Muscle layer of duodenum (tissue), 2 donors: ENCODE data around the gene SLC5A11.

Experiments
- H3K27ac ChIP-seq: one replicate; pipeline ENCODE4 v1.7.0; 2013; ENCODE audit warnings: mild to moderate bottlenecking, low read length
- H3K27me3 ChIP-seq: one replicate; pipeline ENCODE4 v1.7.0; 2013; ENCODE audit warnings: low read depth, mild to moderate bottlenecking, control low read depth, low read length
- H3K36me3 ChIP-seq, 2 donors: one replicate each; pipeline ENCODE4 v1.7.0; 2013; ENCODE audit warnings: low read length in 2 of 2, control low read depth in 1 of 2, mild to moderate bottlenecking in 1 of 2; ENCODE audit not compliant: insufficient read depth in 2 of 2, control insufficient read depth in 1 of 2
- H3K4me1 ChIP-seq, 2 donors: one replicate each; pipeline ENCODE4 v1.7.0; 2013; ENCODE audit warnings: low read length in 2 of 2, mild to moderate bottlenecking in 2 of 2, control low read depth in 1 of 2, moderate library complexity in 1 of 2; ENCODE audit not compliant: insufficient read depth in 2 of 2, control insufficient read depth in 1 of 2
- H3K4me3 ChIP-seq, 2 donors: one replicate each; pipeline ENCODE4 v1.7.0; 2013; ENCODE audit warnings: low read length in 2 of 2, low read depth in 1 of 2, mild to moderate bottlenecking in 1 of 2
- H3K9me3 ChIP-seq, 2 donors: one replicate each; pipeline ENCODE4 v1.7.0; 2013; ENCODE audit warnings: low read length in 2 of 2, control low read depth in 1 of 2, mild to moderate bottlenecking in 1 of 2; ENCODE audit not compliant: control insufficient read depth in 1 of 2
- donor health status: healthy.

The SLC5A11 gene

GRCh38 chr16:24929409-24929808 is 83.6 kb downstream of the SLC5A11 start:
- H3K36me3 ChIP-seq, result peaks cover 52 to 67% of the 10 kb centered on the region in 2 donors
- no peaks in the 10 kb centered on the region for H3K9me3 ChIP-seq
- no peaks in the 10 kb centered on the region for H3K4me1 ChIP-seq
- no peak overlapping the region for H3K27ac ChIP-seq
- no peak overlapping the region for H3K4me3 ChIP-seq
- H3K27me3 ChIP-seq, result no peaks in the 10 kb centered on the region

GRCh38 chr16:24930440-24930839 is 84.7 kb downstream of the SLC5A11 start:
- Histone ChIP-seq H3K36me3 (peaks cover 58 to 71% of the 10 kb centered on the region in 2 donors), H3K4me1 (no peaks in the 10 kb centered on the region), H3K9me3 (no peaks in the 10 kb centered on the region), H3K27ac (no peak overlapping the region), H3K27me3 (no peaks in the 10 kb centered on the region), H3K4me3 (no peak overlapping the region)

- H3K4me1 ChIP-seq, result no peaks in the 10 kb centered on the region
- H3K36me3 ChIP-seq, result peaks cover 63 to 75% of the 10 kb centered on the region in 2 donors
- H3K9me3 ChIP-seq, result no peaks in the 10 kb centered on the region
Observed at GRCh38 chr16:24931091-24931490, 85.3 kb downstream of the SLC5A11 start.

GRCh38 chr16:24935336-24935735 is 89.6 kb downstream of the SLC5A11 start:
- Histone ChIP-seq H3K27ac (no peak overlapping the region), H3K36me3 (peaks cover 66 to 87% of the 10 kb centered on the region in 2 donors), H3K4me1 (no peaks in the 10 kb centered on the region), H3K4me3 (no peak overlapping the region), H3K27me3 (no peaks in the 10 kb centered on the region), H3K9me3 (no peaks in the 10 kb centered on the region)

More at GRCh38 chr16:24931091-24931490, 85.3 kb downstream of the SLC5A11 start:
- Histone ChIP-seq H3K27ac (no peak overlapping the region), H3K4me3 (no peak overlapping the region), H3K27me3 (no peaks in the 10 kb centered on the region)

GRCh38 chr16:24936151-24936550 is 90.4 kb downstream of the SLC5A11 start:
- Histone ChIP-seq H3K27me3 (no peaks in the 10 kb centered on the region), H3K9me3 (no peaks in the 10 kb centered on the region), H3K36me3 (peaks cover 67 to 86% of the 10 kb centered on the region in 2 donors), H3K4me3 (no peak overlapping the region), H3K27ac (no peak overlapping the region), H3K4me1 (no peaks in the 10 kb centered on the region)

- H3K27ac ChIP-seq, result no peak overlapping the region
- H3K36me3 ChIP-seq, result peaks cover 67 to 83% of the 10 kb centered on the region in 2 donors
- no peaks in the 10 kb centered on the region for H3K9me3 ChIP-seq
- no peaks in the 10 kb centered on the region for H3K27me3 ChIP-seq
- no peak overlapping the region for H3K4me3 ChIP-seq
- H3K4me1 ChIP-seq, result no peaks in the 10 kb centered on the region
Observed at GRCh38 chr16:24939224-24939623, 93.5 kb downstream of the SLC5A11 start.

- H3K27ac ChIP-seq, result no peak overlapping the region
- no peaks in the 10 kb centered on the region for H3K27me3 ChIP-seq
- H3K36me3 ChIP-seq, result peaks cover 65 to 78% of the 10 kb centered on the region in 2 donors
- no peaks in the 10 kb centered on the region for H3K9me3 ChIP-seq
- H3K4me3 ChIP-seq, result no peak overlapping the region
- H3K4me1 ChIP-seq, result no peaks in the 10 kb centered on the region
Observed at GRCh38 chr16:24939738-24940137, 94.0 kb downstream of the SLC5A11 start.

GRCh38 chr16:24943471-24943870 is 97.7 kb downstream of the SLC5A11 start:
- no peak overlapping the region for H3K4me3 ChIP-seq
- no peaks in the 10 kb centered on the region for H3K4me1 ChIP-seq
- H3K9me3 ChIP-seq, result no peaks in the 10 kb centered on the region
- H3K36me3 ChIP-seq, result peaks cover 72 to 73% of the 10 kb centered on the region in 2 donors
- no peaks in the 10 kb centered on the region for H3K27me3 ChIP-seq
- no peak overlapping the region for H3K27ac ChIP-seq

GRCh38 chr16:24944206-24944605 is 98.4 kb downstream of the SLC5A11 start:
- no peak overlapping the region for H3K4me3 ChIP-seq
- H3K36me3 ChIP-seq, result peaks cover 66 to 73% of the 10 kb centered on the region in 2 donors
- no peaks in the 10 kb centered on the region for H3K4me1 ChIP-seq
- H3K9me3 ChIP-seq, result no peaks in the 10 kb centered on the region
- H3K27ac ChIP-seq, result no peak overlapping the region
- no peaks in the 10 kb centered on the region for H3K27me3 ChIP-seq

- Histone ChIP-seq H3K9me3 (no peaks in the 10 kb centered on the region), H3K27me3 (no peaks in the 10 kb centered on the region), H3K36me3 (peaks cover 48 to 72% of the 10 kb centered on the region in 2 donors), H3K27ac (no peak overlapping the region), H3K4me3 (no peak overlapping the region), H3K4me1 (no peaks in the 10 kb centered on the region)
Observed at GRCh38 chr16:24946155-24946554, 100.4 kb downstream of the SLC5A11 start.

GRCh38 chr16:24950275-24950674 is 104.5 kb downstream of the SLC5A11 start:
- Histone ChIP-seq H3K9me3 (no peaks in the 10 kb centered on the region), H3K36me3 (peaks cover 58 to 87% of the 10 kb centered on the region in 2 donors), H3K27me3 (no peaks in the 10 kb centered on the region), H3K4me3 (no peak overlapping the region), H3K27ac (no peak overlapping the region), H3K4me1 (no peaks in the 10 kb centered on the region)

- Histone ChIP-seq H3K36me3 (peaks cover 65 to 83% of the 10 kb centered on the region in 2 donors), H3K4me3 (no peak overlapping the region)
Observed at GRCh38 chr16:24953306-24953705, 107.5 kb downstream of the SLC5A11 start.

More at GRCh38 chr16:24953306-24953705, 107.5 kb downstream of the SLC5A11 start:
- H3K4me1 ChIP-seq, result no peaks in the 10 kb centered on the region
- no peaks in the 10 kb centered on the region for H3K9me3 ChIP-seq
- no peaks in the 10 kb centered on the region for H3K27me3 ChIP-seq
- no peak overlapping the region for H3K27ac ChIP-seq
